Measurements from ENCODE around the gene NCK1.

NCK1 gene

DNA sequence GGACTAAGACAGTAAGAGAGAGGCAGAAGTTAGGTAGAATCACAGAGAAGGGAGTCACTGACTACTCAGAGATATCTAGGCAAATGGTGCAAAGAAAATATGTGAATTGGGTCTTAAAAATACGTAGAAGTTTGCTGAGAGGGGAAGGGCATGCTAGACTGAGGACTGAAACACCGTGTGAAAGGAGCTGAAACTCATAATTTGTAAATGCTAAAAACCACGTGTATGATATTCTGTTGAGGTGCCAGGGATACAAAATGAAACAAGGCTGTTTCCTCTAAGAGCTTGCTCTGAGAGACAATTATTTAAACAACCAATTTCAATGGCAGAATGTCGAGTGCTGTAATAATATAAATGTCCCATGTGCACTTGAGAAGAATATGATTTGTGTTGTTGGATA, 47.2 kb downstream of the NCK1 start:
- DNase-seq, result no peak

DNA sequence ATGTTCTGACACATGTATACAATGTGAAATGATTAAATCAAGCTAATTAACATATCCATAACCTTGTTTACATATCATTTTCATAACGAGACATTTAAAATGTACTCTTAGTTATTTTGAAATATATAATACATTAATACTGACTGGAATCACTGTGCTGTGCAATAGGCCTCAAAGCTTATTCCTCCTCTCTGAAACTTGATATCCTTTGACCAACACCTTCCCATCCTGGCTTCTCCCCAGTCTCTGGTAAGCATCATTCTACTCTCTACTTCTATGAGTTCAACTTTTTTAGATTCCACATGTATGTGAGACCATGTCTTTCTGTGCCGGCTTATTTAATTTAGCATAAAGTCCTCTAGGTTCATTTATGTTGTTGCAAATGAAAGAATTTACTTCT, 48.7 kb downstream of the NCK1 start:
- DNase-seq, result no peak

GRCh38 chr3:136913168-136913567, 51.2 kb downstream of the NCK1 start:
- no peak for DNase-seq

- DNase-seq, result no peak
Observed at GRCh38 chr3:136914739-136915138, 52.7 kb downstream of the NCK1 start.

GRCh38 chr3:136916223-136916622, 54.2 kb downstream of the NCK1 start:
- DNase-seq, result no peak

DNA sequence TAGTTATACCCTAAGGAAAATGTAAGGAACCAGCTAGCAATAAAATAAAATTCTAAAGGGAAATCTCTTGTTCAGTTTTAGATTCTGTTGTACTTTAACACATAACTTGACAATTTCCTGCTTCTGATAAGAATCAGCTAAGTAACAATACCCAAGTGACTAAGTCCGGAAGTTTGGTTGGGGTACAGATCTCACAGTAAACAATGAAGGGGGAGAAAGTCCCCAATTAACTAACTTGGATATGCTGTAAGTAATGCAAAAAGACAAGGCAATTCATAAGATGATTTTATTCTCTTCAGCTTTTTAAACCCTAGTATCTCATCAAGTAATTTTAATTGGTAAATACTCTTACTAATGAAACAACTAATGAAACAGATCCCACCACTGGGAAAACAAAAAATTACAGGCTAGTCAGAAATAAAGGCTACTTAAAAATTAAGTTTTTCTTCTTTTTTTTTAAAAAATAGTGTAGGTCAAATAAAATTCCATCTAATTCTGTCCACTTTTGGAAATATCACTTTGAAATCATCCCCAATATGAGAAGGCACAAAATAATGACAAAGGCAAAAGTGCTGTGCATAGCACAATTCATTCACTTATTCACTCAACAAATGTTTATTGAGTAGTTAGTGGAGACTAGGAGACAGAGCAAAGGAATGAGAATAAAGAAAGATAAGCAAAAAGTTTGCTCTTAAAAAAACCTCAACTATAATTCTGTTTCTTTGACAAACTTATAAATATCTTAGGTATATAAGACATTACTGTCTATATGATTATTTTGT, 58.0 kb downstream of the NCK1 start:
- no peak for DNase-seq

- no peak for DNase-seq
Observed at GRCh38 chr3:136920904-136921611, 59.0 kb downstream of the NCK1 start.

- no peak for DNase-seq
Observed at GRCh38 chr3:136925425-136926190, 63.6 kb downstream of the NCK1 start.

GRCh38 chr3:136928240-136928639, 66.2 kb downstream of the NCK1 start:
- no peak for DNase-seq

DNA sequence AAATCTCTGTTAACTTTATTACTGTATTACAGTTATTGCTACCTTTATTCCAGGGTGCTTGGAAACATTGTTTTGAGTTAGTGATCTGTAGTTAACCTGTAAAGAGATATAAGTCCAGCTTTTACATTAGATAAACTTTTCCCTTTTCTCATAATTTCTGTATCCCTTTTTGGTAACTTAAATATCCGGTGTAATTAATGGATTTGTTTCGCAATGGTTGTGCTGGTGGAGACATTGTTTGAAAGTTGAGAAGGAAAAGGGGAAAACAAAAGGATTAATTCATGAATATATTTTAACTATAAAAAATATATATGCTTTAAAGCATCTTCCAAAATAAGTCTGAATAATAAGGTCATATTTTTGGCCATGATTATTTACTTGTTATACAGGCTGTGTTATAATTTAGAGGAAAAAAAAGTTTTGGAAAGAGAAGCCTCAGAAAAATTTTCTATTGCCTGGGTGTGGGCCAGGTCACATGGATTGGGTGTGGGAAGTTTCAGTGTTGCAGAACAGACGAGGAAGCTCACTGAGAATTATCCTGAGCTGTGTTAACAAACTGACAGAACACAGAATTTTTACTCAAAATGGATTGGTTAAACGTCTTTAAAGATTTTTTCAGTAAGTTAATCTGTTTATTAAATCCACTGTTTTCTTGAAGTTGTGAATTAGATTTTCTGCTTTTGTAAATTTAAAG, 68.1 kb downstream of the NCK1 start:
- no peak for DNase-seq

- no peak for DNase-seq
Observed at GRCh38 chr3:136931606-136932005, 69.6 kb downstream of the NCK1 start.

DNA sequence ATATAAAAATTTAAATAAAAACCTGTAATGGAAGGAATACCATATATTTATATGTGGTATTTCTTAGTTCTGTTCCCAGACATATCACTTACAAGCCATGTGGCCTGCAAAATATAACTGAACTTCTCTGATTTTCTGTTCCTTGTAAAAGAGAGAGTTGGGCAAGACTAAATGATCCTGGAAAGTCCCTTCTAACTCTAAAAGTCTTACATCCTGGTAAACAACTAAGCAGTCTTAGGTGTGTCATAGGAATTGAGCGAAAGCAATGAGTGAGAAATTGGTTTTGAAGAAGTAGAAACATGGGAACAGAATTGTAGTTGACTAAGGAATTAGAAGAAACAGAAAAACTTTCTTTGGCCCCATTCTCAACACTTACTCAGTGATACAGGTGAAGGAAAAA, 70.5 kb downstream of the NCK1 start:
- DNase-seq, result no peak

DNA sequence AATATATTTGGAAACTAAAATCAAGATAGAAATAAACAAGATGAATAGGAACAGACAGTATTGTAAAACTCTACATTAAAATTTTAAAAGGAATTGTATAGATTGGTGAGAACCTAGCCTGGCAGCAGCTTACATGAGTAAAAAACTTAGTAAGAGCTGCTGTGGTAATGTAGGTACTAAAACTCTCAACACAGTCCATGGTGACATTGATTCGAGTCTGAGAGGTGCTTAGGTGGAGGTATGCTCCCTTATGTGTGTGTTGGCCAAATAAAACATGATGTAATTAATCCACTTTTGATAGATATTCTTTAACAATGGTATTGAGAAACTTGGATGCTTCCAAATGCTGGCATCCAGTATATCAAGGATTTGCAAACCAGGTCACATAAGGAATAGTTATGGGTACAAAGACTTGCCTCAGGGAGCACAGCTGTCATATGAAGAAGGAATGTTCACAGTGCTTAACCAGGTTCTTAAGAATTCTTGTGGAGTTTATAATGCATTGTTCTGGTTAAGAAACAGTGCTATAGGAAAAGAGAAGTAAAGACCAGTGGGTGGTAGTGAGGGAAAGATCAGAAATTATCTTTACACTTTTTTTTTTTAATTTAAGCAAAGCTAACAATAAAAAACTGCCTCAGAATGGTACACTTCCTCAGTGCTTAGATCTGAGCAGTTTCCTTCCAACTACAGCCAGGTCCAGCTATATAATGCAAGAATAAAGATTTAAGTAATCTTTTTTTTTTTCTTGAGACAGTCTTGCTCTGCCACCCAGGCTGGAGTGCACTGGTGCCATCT, 71.2 kb downstream of the NCK1 start:
- no peak for DNase-seq

DNA sequence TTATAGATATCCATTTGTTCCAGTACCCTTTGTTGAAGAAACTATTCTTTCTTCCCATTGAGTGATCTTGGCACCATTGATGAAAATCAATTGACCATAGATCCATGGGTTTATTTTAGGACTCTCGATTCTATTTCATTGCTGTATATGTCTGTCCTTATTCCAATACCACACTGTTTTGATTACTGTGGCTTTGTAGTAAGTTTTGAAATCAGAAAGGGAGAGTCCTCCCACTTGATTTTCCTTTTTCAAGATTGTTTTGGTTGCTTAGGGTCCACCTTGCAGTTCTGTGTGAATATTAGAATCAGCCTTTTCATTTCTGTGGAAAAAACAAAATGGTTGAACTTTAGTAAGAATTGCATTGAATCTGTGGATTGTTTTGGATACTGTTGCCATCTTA, 75.2 kb downstream of the NCK1 start:
- no peak for DNase-seq

DNA sequence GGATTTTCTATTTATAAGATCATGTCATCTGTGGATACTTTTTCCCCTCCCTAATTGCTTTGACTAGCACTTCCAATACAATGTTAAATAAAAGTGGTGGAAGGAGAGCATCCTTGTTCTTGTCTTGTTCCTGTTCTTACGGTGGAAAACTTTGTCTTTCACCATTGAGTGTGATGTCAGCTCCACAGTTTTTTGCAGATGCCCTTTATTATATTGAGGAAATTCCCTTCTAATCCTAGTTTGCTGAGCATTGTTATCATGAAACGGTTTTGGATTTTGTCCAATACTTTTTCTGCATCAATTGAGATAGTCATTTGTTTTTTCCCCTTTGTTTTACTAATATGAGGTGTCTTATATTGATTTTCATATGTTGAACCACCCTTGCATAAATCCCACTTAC, 75.8 kb downstream of the NCK1 start:
- DNase-seq, result no peak

DNA sequence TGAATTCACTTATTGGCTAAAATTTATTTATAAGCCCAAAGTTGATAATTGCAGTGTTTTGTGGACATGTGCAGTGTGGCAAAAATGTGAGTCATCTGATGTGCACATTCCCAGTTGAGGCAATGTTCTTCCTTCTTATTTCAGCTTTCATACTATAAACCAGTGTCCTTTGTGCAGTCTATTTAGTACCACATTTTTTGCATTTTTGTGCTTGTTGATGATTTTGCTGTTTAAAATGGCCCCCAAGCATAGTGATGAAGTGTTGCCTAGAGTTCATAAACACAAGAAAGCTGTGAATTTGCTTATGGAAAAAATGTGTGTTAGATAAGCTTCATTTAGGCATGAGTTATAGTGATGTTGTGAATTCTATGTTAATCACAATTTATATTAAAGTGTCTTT, 76.3 kb downstream of the NCK1 start:
- DNase-seq, result no peak

DNA sequence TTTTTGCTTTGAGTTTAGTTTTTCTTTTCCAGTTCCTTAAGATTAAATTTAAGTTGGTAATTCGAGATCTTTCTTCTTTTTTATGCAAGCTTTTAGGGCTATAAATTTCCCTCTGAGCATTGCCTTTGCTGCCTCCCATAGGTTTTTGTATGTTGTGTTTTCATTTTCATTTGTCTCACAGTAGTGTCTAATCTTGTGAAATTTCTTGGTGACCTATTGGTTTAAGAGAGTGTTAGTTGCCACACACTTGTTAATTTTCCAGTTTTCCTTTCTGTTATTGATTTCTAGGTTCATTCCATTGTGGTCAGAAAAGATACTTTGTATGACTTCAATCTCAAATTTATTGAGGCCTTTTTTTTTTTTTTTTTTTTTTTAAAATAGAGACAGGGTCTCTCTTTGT, 77.5 kb downstream of the NCK1 start:
- DNase-seq, result no peak

- no peak for DNase-seq
Observed at GRCh38 chr3:136942803-136943202, 80.8 kb downstream of the NCK1 start.

GRCh38 chr3:136943436-136943835, 81.4 kb downstream of the NCK1 start:
- DNase-seq, result no peak

- DNase-seq, result no peak
Observed at GRCh38 chr3:136946978-136947377, 85.0 kb downstream of the NCK1 start.

DNA sequence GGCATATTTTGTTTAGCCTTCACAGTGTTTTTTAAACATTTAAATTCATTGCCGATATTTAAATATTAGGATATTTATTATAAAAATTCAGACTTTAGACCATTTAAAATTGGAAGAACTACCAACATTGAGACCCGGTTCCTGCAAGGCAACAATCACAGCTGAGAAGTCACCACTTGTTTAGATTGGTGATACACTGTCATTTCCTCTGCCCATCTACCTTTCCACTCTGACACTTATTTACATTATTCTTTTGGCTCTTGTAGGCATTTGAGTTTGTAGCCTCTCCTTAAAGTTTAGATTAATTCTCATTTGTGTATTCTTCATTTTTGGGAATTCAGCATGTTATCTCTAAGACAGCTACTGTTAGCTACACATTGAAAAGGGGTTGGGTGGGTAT, 85.5 kb downstream of the NCK1 start:
- DNase-seq, result no peak

- no peak for DNase-seq
Observed at GRCh38 chr3:136949146-136949545, 87.1 kb downstream of the NCK1 start.
